HEK293T (cell line): Measurements from ENCODE around the gene F8A1.

ENCODE experiments used
- CTBP1 ChIP-seq: fragments of 450-650 bp; IDR thresholded peaks from 2 replicates; pipeline ENCODE4 v1.6.1; 2016; ENCODE audit warnings: borderline replicate concordance
- FOXA1 ChIP-seq: fragments of 450-650 bp; IDR thresholded peaks from 2 replicates; pipeline ENCODE4 v1.6.1; 2016; ENCODE audit warnings: mild to moderate bottlenecking
- LEF1 ChIP-seq: fragments of 450-650 bp; IDR thresholded peaks from 2 replicates; pipeline ENCODE4 v1.6.1; 2017; ENCODE audit warnings: mild to moderate bottlenecking, borderline replicate concordance
- SUZ12 ChIP-seq: fragments of 450-650 bp; IDR thresholded peaks from 2 replicates; pipeline ENCODE4 v1.6.1; 2016; ENCODE audit warnings: mild to moderate bottlenecking
- ZNF384 ChIP-seq: fragments of 450-650 bp; IDR thresholded peaks from 2 replicates; pipeline ENCODE4 v1.6.1; 2016

GRCh38 chrX:154914052-154914451 lies 27.9 kb downstream of the F8A1 start:
- no peak for TF ChIP-seq SUZ12
- TF ChIP-seq FOXA1, result no peak
- TF ChIP-seq CTBP1, result no peak
- TF ChIP-seq LEF1, result no peak
- TF ChIP-seq ZNF384, result no peak
